ENCODE results near the gene IFI30.

DNA sequence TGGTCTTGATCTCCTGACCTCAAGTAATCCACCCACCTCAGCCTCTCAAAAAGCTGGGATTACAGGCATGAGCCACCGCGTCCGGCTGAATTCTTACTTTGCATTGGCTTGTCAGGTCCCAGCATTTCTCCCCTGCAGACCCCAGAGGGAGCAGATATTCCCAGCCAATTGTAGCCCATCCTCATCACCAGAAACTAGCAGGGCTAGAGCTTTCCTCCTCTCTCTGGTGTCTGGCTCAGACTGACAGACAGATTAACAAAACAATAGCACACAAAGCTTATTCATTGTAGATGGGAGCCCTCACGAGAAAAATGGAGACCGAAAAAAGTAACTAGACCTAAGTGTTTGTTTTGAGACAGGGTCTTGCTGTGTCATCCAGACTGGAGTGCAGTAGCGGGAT lies 11.9 kb downstream of the IFI30 start:
- TF ChIP-seq JUN (IDR thresholded peaks at IDR 0.05; ENCODE audit: borderline replicate concordance, insufficient read depth, insufficient read length, low read depth) (no peak), MYC (IDR thresholded peaks at IDR 0.05; ENCODE audit: low read depth, low read length) (no peak), POLR2A (IDR thresholded peaks at IDR 0.05; ENCODE audit: low read depth, low read length) (no peak), POLR2AphosphoS5 (IDR thresholded peaks at IDR 0.05; ENCODE audit: insufficient read depth, low read depth, low read length) (no peak), EZH2 (IDR thresholded peaks at IDR 0.05; ENCODE audit: borderline replicate concordance, low read depth, low read length, severe bottlenecking) (no peak)
- TF ChIP-seq, protein P1, sequence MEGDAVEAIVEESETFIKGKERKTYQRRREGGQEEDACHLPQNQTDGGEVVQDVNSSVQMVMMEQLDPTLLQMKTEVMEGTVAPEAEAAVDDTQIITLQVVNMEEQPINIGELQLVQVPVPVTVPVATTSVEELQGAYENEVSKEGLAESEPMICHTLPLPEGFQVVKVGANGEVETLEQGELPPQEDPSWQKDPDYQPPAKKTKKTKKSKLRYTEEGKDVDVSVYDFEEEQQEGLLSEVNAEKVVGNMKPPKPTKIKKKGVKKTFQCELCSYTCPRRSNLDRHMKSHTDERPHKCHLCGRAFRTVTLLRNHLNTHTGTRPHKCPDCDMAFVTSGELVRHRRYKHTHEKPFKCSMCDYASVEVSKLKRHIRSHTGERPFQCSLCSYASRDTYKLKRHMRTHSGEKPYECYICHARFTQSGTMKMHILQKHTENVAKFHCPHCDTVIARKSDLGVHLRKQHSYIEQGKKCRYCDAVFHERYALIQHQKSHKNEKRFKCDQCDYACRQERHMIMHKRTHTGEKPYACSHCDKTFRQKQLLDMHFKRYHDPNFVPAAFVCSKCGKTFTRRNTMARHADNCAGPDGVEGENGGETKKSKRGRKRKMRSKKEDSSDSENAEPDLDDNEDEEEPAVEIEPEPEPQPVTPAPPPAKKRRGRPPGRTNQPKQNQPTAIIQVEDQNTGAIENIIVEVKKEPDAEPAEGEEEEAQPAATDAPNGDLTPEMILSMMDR (IDR thresholded peaks at IDR 0.05; ENCODE audit: extremely low read depth in 1 of 2, insufficient read depth in 1 of 2, low read depth in 1 of 2, low read length in 2 of 2): no peak
- TF ChIP-seq, protein P2, sequence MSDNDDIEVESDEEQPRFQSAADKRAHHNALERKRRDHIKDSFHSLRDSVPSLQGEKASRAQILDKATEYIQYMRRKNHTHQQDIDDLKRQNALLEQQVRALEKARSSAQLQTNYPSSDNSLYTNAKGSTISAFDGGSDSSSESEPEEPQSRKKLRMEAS (IDR thresholded peaks at IDR 0.05; ENCODE audit: insufficient read depth, insufficient read length): no peak

Data from endothelial cell of umbilical vein (primary cell).